HG03439 (cell line): Measurements from ENCODE around the gene PHC2.
A peak's percentile ranks its signal among the peaks of the same experiment; 100 is the strongest.

Experiments used
- ATAC-seq: cut with Tn5 transposase; IDR thresholded peaks from one replicate; pipeline ENCODE4 v1.9.1; 2021; ENCODE audit warnings: mild to moderate bottlenecking, moderate library complexity; ENCODE audit not compliant: unreplicated experiment

The PHC2 gene

DNA sequence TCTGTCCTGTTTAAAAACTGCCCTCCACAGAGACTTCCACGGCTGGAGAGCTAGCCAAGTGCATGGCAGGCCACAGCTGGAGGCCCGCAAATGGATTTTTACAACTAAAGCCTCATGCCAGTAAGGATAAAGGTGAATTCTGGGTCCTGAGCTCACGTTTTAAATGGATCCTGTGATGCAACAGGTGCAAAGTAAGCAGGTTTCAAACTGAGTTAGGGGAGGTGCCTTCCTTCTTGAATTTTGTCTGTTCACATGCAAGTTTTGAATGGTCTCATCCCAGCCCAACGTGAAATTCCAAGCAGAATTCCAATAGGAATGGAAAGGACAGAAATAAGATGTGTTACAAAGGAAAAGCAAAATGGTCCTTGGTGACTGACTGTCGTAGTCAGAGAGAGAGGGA, 73.8 kb downstream of the PHC2 start:
- ATAC-seq: no peak

GRCh38 chr1:33354707-33355316, 76.1 kb downstream of the PHC2 start:
- no peak for ATAC-seq

DNA sequence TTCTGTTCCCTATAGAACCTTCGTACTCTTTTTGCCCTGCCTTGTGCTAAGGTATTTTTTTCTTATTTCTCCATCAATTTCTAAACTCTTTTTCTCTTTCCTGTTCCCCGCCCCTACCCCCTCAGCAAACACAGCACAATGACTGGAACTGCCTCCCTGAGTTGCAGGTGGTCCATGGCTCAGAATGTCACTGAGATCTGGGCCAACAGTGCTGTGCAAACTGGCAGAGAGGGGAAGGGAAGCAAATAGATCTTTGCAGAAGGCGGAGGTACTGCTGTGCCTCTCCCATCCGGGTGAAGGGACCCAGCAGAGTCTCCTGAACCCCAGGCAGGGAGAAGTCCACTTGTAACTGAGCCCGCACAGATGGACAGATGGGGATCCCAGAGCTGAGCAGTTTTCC, 77.4 kb downstream of the PHC2 start:
- ATAC-seq: no peak

DNA sequence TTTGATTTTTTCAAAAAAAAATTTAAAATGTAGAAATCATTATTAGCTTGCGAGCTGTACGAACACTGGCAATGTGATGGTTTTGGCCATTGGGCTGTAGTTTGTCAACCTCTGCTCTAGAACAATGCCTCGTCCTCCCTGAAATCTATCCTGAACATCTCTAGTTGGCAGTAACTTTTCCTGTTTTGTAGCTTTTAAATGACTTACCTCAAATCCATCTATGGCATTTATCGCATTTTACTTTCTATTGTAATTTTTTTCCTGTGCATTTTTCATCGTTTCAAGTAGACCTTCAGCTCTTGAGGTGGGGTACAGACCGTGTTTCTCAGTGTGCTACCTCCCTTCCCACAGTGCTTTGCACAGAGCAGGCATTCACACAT, 79.6 kb downstream of the PHC2 start:
- no peak for ATAC-seq

GRCh38 chr1:33350611-33351280, 80.1 kb downstream of the PHC2 start:
- no peak for ATAC-seq

DNA sequence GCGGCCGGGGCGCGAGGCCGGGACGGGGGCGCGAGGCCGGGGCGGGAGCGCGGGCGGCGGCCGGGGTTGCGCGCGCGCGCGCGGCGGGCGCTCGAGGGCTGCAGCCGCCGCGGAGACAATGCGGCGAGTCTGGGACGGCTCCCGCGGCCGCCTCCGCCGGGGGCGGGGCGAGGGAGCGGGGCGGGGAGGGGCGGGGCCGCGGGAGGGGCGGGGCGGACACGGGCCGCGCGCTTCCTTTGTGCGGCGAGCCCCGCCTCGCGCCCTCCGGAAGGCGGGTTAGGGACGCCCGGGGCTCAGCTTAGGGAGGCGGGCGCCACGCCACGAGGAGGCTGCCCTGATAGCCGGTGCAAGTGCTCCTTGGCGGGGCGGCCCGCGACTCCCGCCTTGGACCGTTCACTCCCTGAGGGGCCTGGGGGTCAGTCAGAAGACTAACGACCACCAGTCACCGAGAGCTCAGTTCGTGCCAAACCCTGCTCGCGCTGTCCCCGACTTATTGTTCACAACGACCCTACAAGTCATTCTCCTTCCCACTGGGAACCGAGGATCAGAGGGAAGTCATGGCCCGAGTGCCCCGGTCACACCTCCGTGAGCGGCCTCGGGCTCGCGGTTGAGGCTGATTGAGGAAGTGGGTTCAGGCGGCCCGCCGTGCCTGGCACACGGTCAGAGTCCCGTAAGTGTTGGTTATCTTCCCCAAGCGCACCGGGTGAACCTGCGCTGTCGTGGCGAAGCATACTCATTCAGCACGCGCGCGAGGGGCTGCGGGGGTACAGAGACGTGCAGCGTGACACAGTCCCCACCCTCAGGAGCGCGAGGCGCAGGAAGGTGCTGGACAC, 80.9 kb downstream of the PHC2 start:
- ATAC-seq: peak; percentile 78

DNA sequence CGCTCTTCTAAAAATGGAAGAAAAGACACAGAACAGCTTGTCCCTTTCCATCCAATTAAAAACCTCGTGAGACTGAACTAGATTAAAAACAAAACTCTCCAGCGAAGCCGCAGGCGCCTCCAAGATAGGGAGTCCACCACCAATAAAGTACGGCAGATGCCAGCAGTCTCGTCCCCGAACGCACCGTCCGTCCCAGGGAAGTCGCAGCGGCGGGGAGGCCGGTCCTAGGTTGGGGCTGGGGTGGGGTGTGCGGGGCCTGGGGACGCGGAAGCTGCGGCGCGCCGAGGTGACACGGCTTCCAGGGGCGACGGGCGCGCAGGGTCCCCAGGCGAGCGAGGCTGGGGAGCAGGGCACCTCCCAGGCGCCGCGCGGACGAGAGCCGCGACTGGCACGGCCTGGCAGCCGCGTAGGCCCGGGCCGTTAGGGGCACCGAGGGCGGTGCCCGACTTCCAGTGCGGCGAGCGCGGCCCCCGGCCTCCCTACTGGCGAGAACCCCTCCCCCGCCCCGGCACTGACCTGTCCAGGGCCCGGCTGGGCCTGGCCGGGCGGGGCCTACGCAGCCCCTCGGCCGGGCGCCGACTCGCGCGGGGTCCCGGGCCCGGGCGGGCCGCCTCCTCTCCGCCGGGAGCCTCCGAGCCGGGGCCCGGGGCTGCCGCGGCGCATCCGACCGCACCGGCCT, 81.7 kb downstream of the PHC2 start:
- peak; percentile 41 for ATAC-seq

DNA sequence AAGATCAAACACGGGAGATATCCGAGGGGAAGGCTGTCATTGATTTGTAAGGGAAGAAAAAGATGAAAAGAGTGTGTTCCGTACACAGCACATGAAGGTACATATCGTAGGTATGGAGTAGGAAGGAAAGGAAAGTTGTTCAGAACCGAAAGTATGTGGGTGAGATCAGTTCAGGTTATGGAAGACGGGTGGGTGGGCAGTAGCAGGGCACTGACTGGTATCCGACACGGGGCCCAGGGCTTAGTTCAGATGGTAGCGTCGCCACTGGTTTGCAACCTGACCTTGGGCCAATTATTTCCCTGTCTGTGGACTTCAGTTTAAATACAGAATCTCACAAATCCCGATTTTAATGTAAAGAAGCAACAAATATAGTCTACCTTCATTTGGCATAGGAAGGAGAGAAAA, 82.2 kb downstream of the PHC2 start:
- ATAC-seq: no peak

DNA sequence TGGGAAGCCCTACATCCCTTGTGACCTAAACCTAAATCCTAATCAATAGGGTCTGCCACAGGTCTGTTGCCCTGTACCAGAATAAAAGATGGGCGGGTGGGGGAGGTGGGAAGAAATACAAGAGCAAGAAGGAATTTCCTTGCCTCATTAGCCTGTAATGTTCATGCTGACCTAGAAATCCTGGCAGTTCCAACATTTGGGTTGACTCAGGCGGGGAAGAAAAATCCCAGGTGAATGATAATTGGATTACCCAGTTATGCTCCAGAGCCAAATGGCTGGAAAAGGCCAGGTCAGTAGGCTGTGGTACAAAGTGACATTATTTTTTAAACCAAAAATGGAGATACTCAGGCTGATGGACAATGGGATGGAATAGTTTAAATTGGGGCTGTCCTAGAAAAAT, 82.7 kb downstream of the PHC2 start:
- ATAC-seq: no peak

DNA sequence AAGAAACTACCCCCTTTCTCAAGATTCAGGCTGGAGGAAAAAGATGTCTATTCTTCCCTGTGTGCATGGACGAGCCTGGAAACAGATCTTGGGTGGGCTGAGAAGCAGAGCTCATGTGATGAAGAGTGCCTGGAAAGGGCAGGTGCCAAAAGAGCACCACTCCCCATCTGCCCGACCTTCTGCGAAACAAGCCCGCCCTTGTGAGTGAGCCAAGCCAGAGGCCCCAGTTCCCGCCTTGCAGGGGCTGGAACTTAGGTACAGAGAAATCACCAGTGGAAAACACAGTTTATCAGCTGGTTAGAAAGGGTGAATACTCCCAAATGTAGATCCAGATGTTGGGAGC, 83.3 kb downstream of the PHC2 start:
- no peak for ATAC-seq

- ATAC-seq: no peak
These were observed 83.8 kb downstream of the PHC2 start for GRCh38 chr1:33346927-33347649.

DNA sequence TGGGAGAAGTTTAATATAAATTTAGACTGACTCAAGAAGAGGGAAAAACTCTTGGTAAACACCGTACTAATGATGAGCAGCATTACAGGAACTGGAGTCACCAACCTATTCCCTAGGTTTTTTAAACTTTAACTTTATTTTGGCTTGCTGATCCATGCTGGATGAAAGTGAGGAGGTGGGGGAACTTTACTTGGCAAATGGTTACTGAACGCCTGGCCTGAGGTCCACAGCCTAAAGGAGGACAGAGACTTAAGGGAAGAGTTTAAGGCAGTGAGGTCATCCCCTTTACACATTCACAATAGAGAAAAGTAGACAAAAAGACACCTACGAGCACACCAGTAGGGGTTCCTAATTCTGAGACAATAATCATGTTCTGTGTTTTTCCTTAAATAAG, 84.4 kb downstream of the PHC2 start:
- no peak for ATAC-seq

DNA sequence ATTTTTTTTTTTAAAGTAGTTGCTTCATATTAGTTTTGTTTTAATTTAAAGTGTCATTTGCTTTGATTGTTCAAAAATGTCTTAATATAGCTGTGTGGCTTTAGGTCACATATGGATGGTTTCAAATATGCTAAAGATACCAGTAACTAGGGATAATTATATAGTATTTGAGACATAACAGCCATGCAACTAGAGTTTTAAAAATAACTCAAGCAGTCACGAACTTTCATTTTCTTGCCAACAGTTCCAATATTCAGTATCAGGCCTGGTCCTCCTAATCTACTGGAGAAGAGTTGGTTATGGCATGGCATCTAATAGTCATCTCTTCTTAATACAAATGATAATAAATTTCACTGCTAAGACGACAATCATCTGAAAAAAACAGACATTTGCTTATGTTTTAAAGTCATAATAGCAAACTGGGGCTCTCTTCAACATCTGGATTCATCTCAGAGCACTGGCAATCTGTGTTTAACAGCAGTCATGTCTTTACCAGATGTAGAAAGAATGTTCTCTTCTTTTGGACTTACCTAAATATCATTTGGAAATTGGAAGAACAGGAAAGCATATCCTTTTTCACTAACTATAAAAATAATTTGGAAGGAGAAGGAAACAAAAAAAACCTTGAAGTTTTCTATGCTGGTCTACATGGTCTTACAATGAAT, 85.9 kb downstream of the PHC2 start:
- no peak for ATAC-seq

DNA sequence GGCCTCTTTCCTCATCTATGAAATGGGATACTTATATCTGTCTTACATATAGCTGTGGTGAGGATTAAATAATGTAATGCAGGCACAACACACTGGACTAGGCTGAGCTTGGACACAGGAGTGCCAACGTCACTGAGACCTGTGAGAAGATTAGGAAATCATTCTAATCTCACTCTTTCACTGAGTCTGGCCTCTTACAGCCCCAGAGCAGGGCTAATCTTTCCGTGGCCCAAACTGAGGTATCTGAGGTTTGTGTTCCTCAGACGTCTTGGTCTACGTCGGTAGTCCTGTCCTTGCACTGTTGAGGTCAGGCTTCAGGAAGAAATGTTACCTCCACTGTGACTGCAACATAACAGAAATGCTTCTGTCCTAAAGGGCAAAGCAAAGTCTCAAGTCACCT, 87.4 kb downstream of the PHC2 start:
- ATAC-seq: no peak

GRCh38 chr1:33342041-33342723, 88.7 kb downstream of the PHC2 start:
- ATAC-seq: no peak

DNA sequence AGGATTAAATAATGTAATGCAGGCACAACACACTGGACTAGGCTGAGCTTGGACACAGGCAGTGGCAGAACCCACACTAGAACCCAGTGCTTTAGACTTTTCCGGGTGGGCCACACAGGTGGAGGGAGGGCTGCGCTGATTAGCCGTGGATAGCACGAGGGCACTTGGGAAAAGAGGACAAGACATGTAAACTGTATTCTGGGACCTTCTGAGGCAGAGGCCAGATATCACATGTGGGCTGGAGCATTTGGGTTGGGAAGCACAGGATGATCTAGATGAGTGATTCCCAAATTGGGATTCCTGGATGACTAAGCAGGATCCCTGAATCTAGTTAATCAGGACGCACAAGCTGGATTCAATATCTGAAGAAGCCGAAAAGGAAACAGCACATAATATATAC, 89.7 kb downstream of the PHC2 start:
- ATAC-seq: no peak

- ATAC-seq: no peak
These were observed 91.5 kb downstream of the PHC2 start for GRCh38 chr1:33339413-33339812.

DNA sequence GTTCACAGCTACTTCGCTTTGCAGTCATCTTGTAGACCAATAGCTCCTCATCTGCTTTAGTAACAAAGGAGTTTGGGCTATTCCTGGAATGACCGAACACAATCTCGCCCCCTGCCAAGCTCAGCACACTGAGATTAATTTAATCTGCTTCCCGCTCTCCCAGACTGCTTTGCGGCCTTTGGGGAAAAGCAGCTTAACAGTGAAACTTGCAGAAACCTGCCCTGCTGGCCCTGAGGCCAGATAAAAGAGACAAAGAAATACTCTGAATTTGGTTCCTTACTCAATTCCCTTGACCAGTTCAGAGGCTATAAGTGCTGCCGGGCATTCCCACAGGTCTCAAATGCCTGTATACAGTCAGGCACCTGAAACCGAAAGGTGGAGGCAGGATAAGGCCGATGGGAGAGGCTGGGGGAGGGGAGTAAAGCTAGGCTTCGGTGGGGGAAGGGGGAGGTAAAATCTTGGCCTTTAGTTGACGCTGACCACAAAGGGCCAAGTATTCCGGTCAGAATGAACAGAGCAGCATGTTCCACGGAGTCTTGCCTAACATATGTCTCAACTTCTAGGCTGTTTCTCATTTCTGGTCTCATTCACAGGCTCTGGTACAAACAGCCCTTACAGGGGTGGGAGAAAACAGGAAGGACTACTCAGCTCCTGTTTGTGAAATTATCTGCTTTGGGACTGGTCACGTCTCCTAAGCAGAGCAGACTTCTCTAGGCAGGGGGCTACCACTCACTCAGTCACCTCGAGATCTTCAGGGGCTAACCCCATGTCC, 92.3 kb downstream of the PHC2 start:
- ATAC-seq: no peak

DNA sequence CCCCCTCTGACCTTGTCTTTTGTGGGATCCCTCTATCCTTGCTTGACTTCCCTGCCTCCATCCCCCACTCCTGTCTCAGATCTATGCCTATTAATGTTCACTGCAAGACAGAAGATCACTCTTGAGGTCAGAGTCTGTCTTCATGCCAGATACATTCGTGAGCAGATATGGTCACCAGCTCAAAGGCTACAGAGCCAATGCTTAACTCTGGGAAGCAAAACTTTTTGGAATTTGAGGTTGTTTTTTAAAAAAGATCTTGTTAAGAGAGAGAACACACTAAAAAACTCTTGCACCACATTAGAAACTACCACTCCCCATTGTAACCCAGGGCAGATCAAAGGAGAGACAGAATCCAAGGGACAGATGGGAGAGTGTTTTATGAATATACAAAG, 92.9 kb downstream of the PHC2 start:
- no peak for ATAC-seq
